Measurements from ENCODE around the gene ILK. TPM values are rescaled to one million over a fixed set of nuclear protein-coding genes. Genes with fewer than 3 reads are reported as not detected.

Gene ILK
- total and polyA plus RNA-seq, 2 donors (not counting 1 experiment from before 2014, with no cell fraction given): 176 to 420 TPM

DNA sequence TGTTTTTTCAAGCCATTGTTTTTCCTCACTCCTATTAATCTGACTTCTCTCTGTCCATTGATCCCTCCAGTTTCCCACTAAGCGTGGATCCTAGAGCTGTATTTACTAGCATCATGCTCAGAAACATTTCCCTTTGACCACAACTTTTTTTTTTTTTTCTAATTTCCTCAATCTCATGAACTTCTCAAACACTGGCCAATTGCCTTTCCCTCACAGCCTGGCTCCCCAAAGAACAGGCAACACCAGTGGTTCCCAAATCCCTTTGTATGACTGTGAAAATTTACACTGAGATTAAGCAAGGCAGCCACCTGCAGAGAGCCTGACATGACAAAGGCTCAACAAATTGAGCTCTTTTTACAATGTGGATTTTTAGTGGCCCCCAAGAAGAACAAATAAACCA lies 17.1 kb downstream of the ILK start:
- no peak for DNase-seq (ENCODE audit: low read depth in 2 of 2)

GRCh38 chr11:6621711-6622211 lies 18.2 kb downstream of the ILK start:
- H3K79me2 ChIP-seq (ENCODE audit: control insufficient read depth, insufficient read depth, low read length): peaks cover 12% of the 10 kb centered on the region
- no peak overlapping the region for H3K4me3 ChIP-seq (replicated peaks in 1 of 4; ENCODE audit: control extremely low read depth in 1 of 4, insufficient read depth in 1 of 4, low read depth in 3 of 4, low read length in 4 of 4)
- H3K9ac ChIP-seq (ENCODE audit: insufficient read depth, low read length): no peak overlapping the region
- no peak overlapping the region for H3K4me2 ChIP-seq (ENCODE audit: extremely low read depth, insufficient read depth, low read length)
- no peaks in the 10 kb centered on the region for H4K20me1 ChIP-seq (ENCODE audit: control insufficient read depth, extremely low read depth, insufficient read depth, low read length)
- peaks cover under 1% of the 10 kb centered on the region for H3K36me3 ChIP-seq (ENCODE audit: control insufficient read depth, insufficient read depth, low read length)
- H3K4me1 ChIP-seq (ENCODE audit: control insufficient read depth, extremely low read depth, insufficient read depth, low read length): peaks cover 2% of the 10 kb centered on the region
- H3K27ac ChIP-seq (ENCODE audit: insufficient read depth, low read length): no peak overlapping the region
- no peaks in the 10 kb centered on the region for H3K9me3 ChIP-seq (ENCODE audit: control insufficient read depth, insufficient read depth, low read depth, low read length)
- no peak for DNase-seq (ENCODE audit: low read depth in 2 of 2)
- H2AFZ ChIP-seq (ENCODE audit: low read length): no peak overlapping the region
- H3K27me3 ChIP-seq (ENCODE audit: control insufficient read depth, insufficient read depth, low read length): no peaks in the 10 kb centered on the region
- TF ChIP-seq EZH2 (IDR thresholded peaks at IDR 0.05; ENCODE audit: low read length, missing control alignments): no peak
- TF ChIP-seq, protein P1, sequence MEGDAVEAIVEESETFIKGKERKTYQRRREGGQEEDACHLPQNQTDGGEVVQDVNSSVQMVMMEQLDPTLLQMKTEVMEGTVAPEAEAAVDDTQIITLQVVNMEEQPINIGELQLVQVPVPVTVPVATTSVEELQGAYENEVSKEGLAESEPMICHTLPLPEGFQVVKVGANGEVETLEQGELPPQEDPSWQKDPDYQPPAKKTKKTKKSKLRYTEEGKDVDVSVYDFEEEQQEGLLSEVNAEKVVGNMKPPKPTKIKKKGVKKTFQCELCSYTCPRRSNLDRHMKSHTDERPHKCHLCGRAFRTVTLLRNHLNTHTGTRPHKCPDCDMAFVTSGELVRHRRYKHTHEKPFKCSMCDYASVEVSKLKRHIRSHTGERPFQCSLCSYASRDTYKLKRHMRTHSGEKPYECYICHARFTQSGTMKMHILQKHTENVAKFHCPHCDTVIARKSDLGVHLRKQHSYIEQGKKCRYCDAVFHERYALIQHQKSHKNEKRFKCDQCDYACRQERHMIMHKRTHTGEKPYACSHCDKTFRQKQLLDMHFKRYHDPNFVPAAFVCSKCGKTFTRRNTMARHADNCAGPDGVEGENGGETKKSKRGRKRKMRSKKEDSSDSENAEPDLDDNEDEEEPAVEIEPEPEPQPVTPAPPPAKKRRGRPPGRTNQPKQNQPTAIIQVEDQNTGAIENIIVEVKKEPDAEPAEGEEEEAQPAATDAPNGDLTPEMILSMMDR (conservative IDR thresholded peaks at IDR 0.05 in 1 of 2, IDR thresholded peaks at IDR 0.05 in 1 of 2; ENCODE audit: low read depth in 1 of 2, low read length in 2 of 2): no peak

More for the DNA sequence above, 17.1 kb downstream of the ILK start:
- H3K4me3 ChIP-seq (replicated peaks in 1 of 4; ENCODE audit: control extremely low read depth in 1 of 4, insufficient read depth in 1 of 4, low read depth in 3 of 4, low read length in 4 of 4): no peak overlapping the region
- H3K4me2 ChIP-seq (ENCODE audit: extremely low read depth, insufficient read depth, low read length): no peak overlapping the region
- H3K9me3 ChIP-seq (ENCODE audit: control insufficient read depth, insufficient read depth, low read depth, low read length): no peaks in the 10 kb centered on the region
- no peaks in the 10 kb centered on the region for H3K27me3 ChIP-seq (ENCODE audit: control insufficient read depth, insufficient read depth, low read length)
- peaks cover 6% of the 10 kb centered on the region for H3K36me3 ChIP-seq (ENCODE audit: control insufficient read depth, insufficient read depth, low read length)
- no peaks in the 10 kb centered on the region for H4K20me1 ChIP-seq (ENCODE audit: control insufficient read depth, extremely low read depth, insufficient read depth, low read length)
- TF ChIP-seq EZH2 (IDR thresholded peaks at IDR 0.05; ENCODE audit: low read length, missing control alignments): no peak
- TF ChIP-seq, protein P1 (conservative IDR thresholded peaks at IDR 0.05 in 1 of 2, IDR thresholded peaks at IDR 0.05 in 1 of 2; ENCODE audit: low read depth in 1 of 2, low read length in 2 of 2): no peak
- H2AFZ ChIP-seq (ENCODE audit: low read length): no peak overlapping the region
- H3K4me1 ChIP-seq (ENCODE audit: control insufficient read depth, extremely low read depth, insufficient read depth, low read length): peaks cover 4% of the 10 kb centered on the region
- peaks cover 13% of the 10 kb centered on the region for H3K79me2 ChIP-seq (ENCODE audit: control insufficient read depth, insufficient read depth, low read length)
- no peak overlapping the region for H3K27ac ChIP-seq (ENCODE audit: insufficient read depth, low read length)
- H3K9ac ChIP-seq (ENCODE audit: insufficient read depth, low read length): no peak overlapping the region

GRCh38 chr11:6622261-6623171 lies 18.9 kb downstream of the ILK start:
- no peak for DNase-seq (ENCODE audit: low read depth in 2 of 2)
- Histone ChIP-seq H3K4me1 (ENCODE audit: control insufficient read depth, extremely low read depth, insufficient read depth, low read length) (peaks cover under 1% of the 10 kb centered on the region), H2AFZ (ENCODE audit: low read length) (no peak overlapping the region), H3K9me3 (ENCODE audit: control insufficient read depth, insufficient read depth, low read depth, low read length) (no peaks in the 10 kb centered on the region), H3K79me2 (ENCODE audit: control insufficient read depth, insufficient read depth, low read length) (peaks cover 7% of the 10 kb centered on the region), H3K4me2 (ENCODE audit: extremely low read depth, insufficient read depth, low read length) (no peak overlapping the region), H3K4me3 (replicated peaks in 1 of 4; ENCODE audit: control extremely low read depth in 1 of 4, insufficient read depth in 1 of 4, low read depth in 3 of 4, low read length in 4 of 4) (no peak overlapping the region), H4K20me1 (ENCODE audit: control insufficient read depth, extremely low read depth, insufficient read depth, low read length) (no peaks in the 10 kb centered on the region), H3K27me3 (ENCODE audit: control insufficient read depth, insufficient read depth, low read length) (no peaks in the 10 kb centered on the region), H3K27ac (ENCODE audit: insufficient read depth, low read length) (no peak overlapping the region), H3K36me3 (ENCODE audit: control insufficient read depth, insufficient read depth, low read length) (no peaks in the 10 kb centered on the region), H3K9ac (ENCODE audit: insufficient read depth, low read length) (no peak overlapping the region)
- no peak for TF ChIP-seq EZH2 (IDR thresholded peaks at IDR 0.05; ENCODE audit: low read length, missing control alignments)
- TF ChIP-seq, protein P1 (conservative IDR thresholded peaks at IDR 0.05 in 1 of 2, IDR thresholded peaks at IDR 0.05 in 1 of 2; ENCODE audit: low read depth in 1 of 2, low read length in 2 of 2): no peak
